Prostate gland (tissue), 2 donors: ENCODE measurements around the gene ACTL7A. TPM values are rescaled to one million over a fixed set of nuclear protein-coding genes. Genes with fewer than 3 reads are reported as not detected.

ENCODE experiments used
- DNase-seq: peaks from one replicate; pipeline ENCODE4 v3.0.0-alpha.2; 2019; ENCODE audit warnings: low spot score
- H3K27ac ChIP-seq, 2 donors: fragments of 200-600 bp; sonication (generic); 2 replicates each; pipeline ENCODE4 v1.5.1; 2017 to 2019
- H3K27me3 ChIP-seq: fragments of 200-600 bp; sonication (generic); replicated peaks from 2 replicates; pipeline ENCODE4 v1.5.1; 2019; ENCODE audit not compliant: insufficient read depth
- H3K36me3 ChIP-seq, 2 donors: fragments of 200-600 bp; sonication (generic); 1 replicate in 1 of 2; 2 replicates in 1 of 2; pipeline versions ENCODE4 v1.5.1 to v1.8.1; 2017 to 2019
- H3K4me1 ChIP-seq: fragments of 200-600 bp; sonication (generic); replicated peaks from 2 replicates; pipeline ENCODE4 v1.5.1; 2019
- H3K4me3 ChIP-seq, 2 donors: fragments of 200-600 bp; sonication (generic); 2 replicates each; pipeline ENCODE4 v1.5.1; 2017 to 2019
- H3K9me3 ChIP-seq: fragments of 200-600 bp; sonication (generic); 2 replicates; pipeline ENCODE4 v1.5.1; 2017
- CTCF ChIP-seq, 4 experiments: fragments of 200-600 bp in 2 of 4; fragments of 450-650 bp in 2 of 4; sonication (generic) in 2 of 4; IDR thresholded peaks; 1 replicate in 3 of 4; 2 replicates in 1 of 4; pipeline ENCODE4 v1.5.1; 2016 to 2019; ENCODE audit warnings: antibody characterized with exemption in 4 of 4, mild to moderate bottlenecking in 2 of 4, moderate library complexity in 2 of 4
- POLR2A ChIP-seq: fragments of 450-650 bp; IDR thresholded peaks from one replicate; pipeline ENCODE4 v1.6.1; 2016; ENCODE audit warnings: antibody characterized with exemption, mild to moderate bottlenecking
- POLR2AphosphoS5 ChIP-seq: sonication (generic); formaldehyde crosslinking; IDR thresholded peaks from one replicate; pipeline ENCODE4 v1.6.1; 2017; ENCODE audit warnings: antibody characterized with exemption
- WGBS: methylation state at CpG from one replicate; pipeline ENCODE4 v1.1.5; 2018; 5-methylcytosine and 5-hydroxymethylcytosine counted together
- intact Hi-C: fragments of 100-400 bp; cut with DNase I; formaldehyde crosslinking; loops from one replicate; pipeline ENCODE4 v1.14.2; 2022
- total RNA-seq, 2 donors: library from RNA; depleted of rRNA; stranded (reverse); fragments of >200 nt; gene quantifications; one replicate each; pipeline ENCODE4 v1.1.0, GENCODE V29; 2016

The ACTL7A gene
- total RNA-seq, 2 donors from 2014 or later: 10.1 TPM; not detected in 1

- no peak overlapping the region for H3K27ac ChIP-seq
- H3K4me3 ChIP-seq: no peak overlapping the region
- 84% methylated on average over 4 of the region's 4 CpGs for WGBS
- H3K27me3 ChIP-seq: no peaks in the 10 kb centered on the region
- intact Hi-C loops: no loop called here
- H3K4me1 ChIP-seq: no peaks in the 10 kb centered on the region
- TF ChIP-seq POLR2A: no peak
- H3K9me3 ChIP-seq: no peaks in the 10 kb centered on the region
- no peaks in the 10 kb centered on the region for H3K36me3 ChIP-seq
- no peak for DNase-seq
Measured at GRCh38 chr9:108834959-108835665, 27.0 kb upstream of the ACTL7A start.

GRCh38 chr9:108835831-108836230 is 26.2 kb upstream of the ACTL7A start:
- H3K4me3 ChIP-seq: no peak overlapping the region
- intact Hi-C loops: no loop called here
- 90% methylated on average over 7 of the region's 7 CpGs for WGBS
- no peaks in the 10 kb centered on the region for H3K4me1 ChIP-seq
- no peak overlapping the region for H3K27ac ChIP-seq
- H3K27me3 ChIP-seq: no peaks in the 10 kb centered on the region
- DNase-seq: no peak
- no peak for TF ChIP-seq POLR2A
- no peak for TF ChIP-seq CTCF (IDR thresholded peaks at IDR 0.05)
- TF ChIP-seq POLR2AphosphoS5: no peak
- H3K36me3 ChIP-seq: no peaks in the 10 kb centered on the region
- H3K9me3 ChIP-seq: no peaks in the 10 kb centered on the region

- H3K36me3 ChIP-seq: no peaks in the 10 kb centered on the region
- no peak for TF ChIP-seq CTCF (IDR thresholded peaks at IDR 0.05)
- no peak for TF ChIP-seq POLR2AphosphoS5
- no peak for TF ChIP-seq POLR2A
- H3K4me1 ChIP-seq: no peaks in the 10 kb centered on the region
- H3K27me3 ChIP-seq: no peaks in the 10 kb centered on the region
- H3K27ac ChIP-seq: no peak overlapping the region
- intact Hi-C loops: no loop called here
- no peak overlapping the region for H3K4me3 ChIP-seq
- 75% methylated on average over 9 of the region's 9 CpGs for WGBS
- DNase-seq: no peak
- H3K9me3 ChIP-seq: no peaks in the 10 kb centered on the region
Measured at GRCh38 chr9:108836319-108836718, 25.7 kb upstream of the ACTL7A start.

- no peaks in the 10 kb centered on the region for H3K27me3 ChIP-seq
- H3K27ac ChIP-seq: no peak overlapping the region
- DNase-seq: no peak
- no peaks in the 10 kb centered on the region for H3K4me1 ChIP-seq
- 52% methylated on average over 5 of the region's 5 CpGs for WGBS
- no peaks in the 10 kb centered on the region for H3K36me3 ChIP-seq
- H3K9me3 ChIP-seq: no peaks in the 10 kb centered on the region
- no peak overlapping the region for H3K4me3 ChIP-seq
- TF ChIP-seq POLR2A (no peak), CTCF (IDR thresholded peaks at IDR 0.05) (no peak), POLR2AphosphoS5 (no peak)
- intact Hi-C loops: no loop called here
Measured at GRCh38 chr9:108836781-108837180, 25.3 kb upstream of the ACTL7A start.

GRCh38 chr9:108837530-108837929 is 24.5 kb upstream of the ACTL7A start:
- H3K27ac ChIP-seq: no peak overlapping the region
- H3K4me3 ChIP-seq: no peak overlapping the region
- H3K9me3 ChIP-seq: no peaks in the 10 kb centered on the region
- no peak for DNase-seq
- H3K4me1 ChIP-seq: no peaks in the 10 kb centered on the region
- TF ChIP-seq CTCF (IDR thresholded peaks at IDR 0.05) (no peak), POLR2A (no peak), POLR2AphosphoS5 (no peak)
- no peaks in the 10 kb centered on the region for H3K27me3 ChIP-seq
- intact Hi-C loops: no loop called here
- H3K36me3 ChIP-seq: no peaks in the 10 kb centered on the region
- 83% methylated on average over 4 of the region's 4 CpGs for WGBS
